D341Med (cell line): ENCODE results near the gene CDT1.
A peak's percentile ranks its signal among the peaks of the same experiment; 100 is the strongest.

Experiments
- DNase-seq: peaks from one replicate; pipeline ENCODE4 v3.0.0; 2012; ENCODE audit warnings: low spot score

Gene CDT1

GRCh38 chr16:88856828-88857727 is 53.5 kb downstream of the CDT1 start, which contains the start of the genes GALNS and TRAPPC2L:
Gene GALNS (minus strand): TSS chr16:88856947. CDS start chr16:88856877, 70 bp downstream.
Gene TRAPPC2L (plus strand): TSS chr16:88857127. CDS start chr16:88857151, 24 bp downstream.
- peak; percentile 99 for DNase-seq

DNA sequence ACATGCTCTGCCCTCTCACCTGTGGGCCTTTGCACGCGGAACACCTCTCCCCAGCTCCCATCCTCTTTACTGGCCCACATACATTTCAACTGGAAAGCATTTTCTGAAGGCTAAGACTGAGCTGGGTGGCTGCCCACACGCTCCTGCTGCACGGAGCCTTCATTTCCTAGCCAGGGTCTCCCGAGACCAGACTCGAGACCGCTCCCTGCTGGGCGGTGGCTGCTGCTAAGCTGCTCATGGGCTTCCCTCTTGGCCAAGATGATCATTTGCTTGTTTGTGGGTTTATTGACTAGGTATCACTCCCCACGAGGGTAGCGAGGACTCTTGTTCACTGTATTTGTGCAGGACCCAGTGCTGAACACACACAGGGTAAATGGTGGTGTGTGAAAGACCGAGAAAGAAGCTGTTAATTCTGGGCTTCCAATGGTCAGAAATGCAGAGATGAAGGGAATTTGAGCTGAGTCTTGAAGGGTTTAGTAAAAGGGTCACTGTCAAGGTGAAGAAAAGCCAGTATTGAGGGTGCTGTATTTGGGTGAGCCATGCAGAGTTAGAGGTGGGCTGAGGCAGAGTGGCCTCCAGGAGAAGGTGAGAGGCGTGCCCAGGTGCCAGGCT is 54.2 kb downstream of the CDT1 start:
- DNase-seq: peak; percentile 86
